SU-DHL-6 (cell line): Measurements from ENCODE around the gene PCED1A.

ENCODE experiments used
- H2AFZ ChIP-seq: fragments of 200-600 bp; sonication (generic); 2 replicates; pipeline ENCODE4 v1.6.1; 2014; ENCODE audit warnings: low read depth, mild to moderate bottlenecking, moderate library complexity, mixed read lengths, antibody characterized with exemption, low read length; ENCODE audit not compliant: severe bottlenecking
- H3F3A ChIP-seq: fragments of 200-600 bp; shearing (Covaris generic); 2 replicates; pipeline ENCODE4 v1.6.0; 2016; ENCODE audit warnings: antibody characterized with exemption, mild to moderate bottlenecking; ENCODE audit not compliant: insufficient read depth
- H3K27ac ChIP-seq: fragments of 200-600 bp; sonication (generic); 2 replicates; pipeline ENCODE4 v1.5.1; 2016; ENCODE audit warnings: low read depth, mild to moderate bottlenecking, low read length, moderate library complexity, mixed read lengths
- H3K27me3 ChIP-seq: fragments of 200-600 bp; sonication (generic), shearing (Covaris generic); 2 replicates; pipeline ENCODE4 v1.6.0; 2014; ENCODE audit warnings: mild to moderate bottlenecking, low read length
- H3K36me3 ChIP-seq: fragments of 200-600 bp; sonication (generic); 2 replicates; pipeline ENCODE4 v1.6.1; 2014; ENCODE audit warnings: mild to moderate bottlenecking, low read length, mixed read lengths
- H3K4me2 ChIP-seq: fragments of 300-600, 200-600 bp; shearing (Covaris generic), sonication (generic); 2 replicates; pipeline ENCODE4 v1.6.0; 2014; ENCODE audit warnings: low read length, low read depth, mild to moderate bottlenecking; ENCODE audit not compliant: poor library complexity, severe bottlenecking
- H3K4me3 ChIP-seq: fragments of 200-600 bp; sonication (generic); 2 replicates; pipeline ENCODE4 v1.5.1; 2014; ENCODE audit warnings: antibody characterized with exemption, low read length, mild to moderate bottlenecking, mixed read lengths; ENCODE audit not compliant: insufficient read depth, poor library complexity, severe bottlenecking
- H3K79me2 ChIP-seq: fragments of 200-600 bp; sonication (generic); 2 replicates; pipeline ENCODE4 v1.6.1; 2014; ENCODE audit warnings: mild to moderate bottlenecking, low read length, moderate library complexity; ENCODE audit not compliant: insufficient read depth
- H3K9ac ChIP-seq: fragments of 200-600 bp; sonication (generic); 2 replicates; pipeline ENCODE4 v1.7.0; 2014; ENCODE audit warnings: mild to moderate bottlenecking, low read length
- H3K9me2 ChIP-seq: fragments of 200-600 bp; sonication (generic); replicated peaks from 2 replicates; pipeline ENCODE4 v1.6.1; 2014; ENCODE audit warnings: low read length; ENCODE audit not compliant: insufficient read depth
- H3K9me3 ChIP-seq: fragments of 200-600 bp; sonication (generic); 2 replicates; pipeline ENCODE4 v1.6.1; 2014; ENCODE audit warnings: low read length, mixed read lengths; ENCODE audit not compliant: insufficient read depth
- H4K20me1 ChIP-seq: fragments of 200-600 bp; sonication (generic); 2 replicates; pipeline ENCODE4 v1.6.1; 2014; ENCODE audit warnings: low read depth, mild to moderate bottlenecking, antibody characterized with exemption, low read length, moderate library complexity, mixed read lengths
- CTCF ChIP-seq: fragments of 200-600 bp; sonication (generic); IDR thresholded peaks from one replicate; pipeline ENCODE4 v1.5.1; 2017; ENCODE audit warnings: antibody characterized with exemption, mild to moderate bottlenecking, low read length, moderate library complexity; ENCODE audit not compliant: insufficient read depth, poor library complexity, severe bottlenecking
- EZH2phosphoT487 ChIP-seq: fragments of 200-600 bp; sonication (generic), shearing (Covaris generic); conservative IDR thresholded peaks from 2 replicates; pipeline ENCODE4 v1.6.1; 2018; ENCODE audit warnings: mild to moderate bottlenecking, antibody characterized with exemption, low read length, moderate library complexity, mixed read lengths

PCED1A gene

DNA sequence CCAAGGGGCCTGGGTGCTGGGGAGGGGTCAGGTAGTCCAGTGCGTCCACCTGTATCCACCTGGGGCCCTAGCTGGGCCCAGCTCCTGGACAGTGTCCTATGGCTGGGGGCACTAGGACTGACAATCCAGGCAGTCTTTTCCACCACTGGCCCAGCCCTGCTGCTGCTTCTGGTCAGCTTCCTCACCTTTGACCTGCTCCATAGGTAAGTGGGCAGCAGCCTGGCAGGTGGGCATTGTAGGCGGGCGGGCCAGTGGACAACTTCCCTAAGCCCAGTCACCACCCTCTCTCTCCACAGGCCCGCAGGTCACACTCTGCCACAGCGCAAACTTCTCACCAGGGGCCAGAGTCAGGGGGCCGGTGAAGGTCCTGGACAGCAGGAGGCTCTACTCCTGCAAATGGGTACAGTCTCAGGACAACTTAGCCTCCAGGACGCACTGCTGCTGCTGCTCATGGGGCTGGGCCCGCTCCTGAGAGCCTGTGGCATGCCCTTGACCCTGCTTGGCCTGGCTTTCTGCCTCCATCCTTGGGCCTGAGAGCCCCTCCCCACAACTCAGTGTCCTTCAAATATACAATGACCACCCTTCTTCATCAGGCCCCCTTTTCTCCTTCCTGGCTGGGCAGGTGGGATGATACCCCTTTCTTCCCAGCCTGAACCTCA lies 25.1 kb downstream of the PCED1A start:
- Histone ChIP-seq H3K9me2 (no peaks in the 10 kb centered on the region), H3K27me3 (no peaks in the 10 kb centered on the region), H3K4me3 (no peak overlapping the region), H3K4me2 (no peak overlapping the region), H3F3A (no peaks in the 10 kb centered on the region), H4K20me1 (no peaks in the 10 kb centered on the region), H3K9ac (no peak overlapping the region), H3K9me3 (no peaks in the 10 kb centered on the region), H3K79me2 (no peaks in the 10 kb centered on the region), H3K36me3 (no peaks in the 10 kb centered on the region), H2AFZ (no peak overlapping the region), H3K27ac (no peak overlapping the region)
- TF ChIP-seq EZH2phosphoT487 (no peak), CTCF (no peak)

GRCh38 chr20:2814587-2815051 lies 25.8 kb downstream of the PCED1A start, which contains the start of gene C20orf141:
TSS of gene C20orf141 (plus strand) at chr20:2814987. CDS start at chr20:2815185, 198 bp downstream.
- H3K9me3 ChIP-seq: no peaks in the 10 kb centered on the region
- H3F3A ChIP-seq: no peaks in the 10 kb centered on the region
- H3K4me2 ChIP-seq: no peak within 1 kb of the TSS
- H3K27ac ChIP-seq: no peak within 1 kb of the TSS
- H3K9me2 ChIP-seq: no peaks in the 10 kb centered on the region
- no peak within 1 kb of the TSS for H2AFZ ChIP-seq
- no peaks in the 10 kb centered on the region for H3K79me2 ChIP-seq
- H3K27me3 ChIP-seq: no peaks in the 10 kb centered on the region
- no peak within 1 kb of the TSS for H3K9ac ChIP-seq
- no peak within 1 kb of the TSS for H3K4me3 ChIP-seq
- H3K36me3 ChIP-seq: no peaks in the 10 kb centered on the region
- no peak for TF ChIP-seq EZH2phosphoT487
- TF ChIP-seq CTCF: no peak
- no peaks in the 10 kb centered on the region for H4K20me1 ChIP-seq

DNA sequence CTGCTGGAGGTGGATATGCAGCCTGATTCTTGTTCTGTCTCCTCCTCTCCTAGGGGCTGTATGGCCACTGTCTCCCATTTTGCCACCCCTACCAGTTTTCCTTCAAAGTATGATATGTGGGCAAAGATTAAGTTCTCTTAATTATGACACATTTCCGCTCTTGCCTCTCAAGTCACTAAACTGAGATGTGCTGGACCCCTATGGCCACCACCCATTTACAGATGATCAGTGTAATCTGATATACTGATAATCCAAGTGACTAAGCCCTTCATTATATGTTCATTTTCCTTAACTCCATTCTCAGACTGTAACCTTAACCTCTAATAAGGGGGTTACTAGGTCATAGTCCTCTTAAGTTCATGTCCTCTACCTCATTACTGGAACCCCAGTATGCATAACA lies 26.4 kb downstream of the PCED1A start:
- no peaks in the 10 kb centered on the region for H3K27me3 ChIP-seq
- H4K20me1 ChIP-seq: no peaks in the 10 kb centered on the region
- no peak overlapping the region for H2AFZ ChIP-seq
- no peaks in the 10 kb centered on the region for H3K79me2 ChIP-seq
- H3K9me3 ChIP-seq: no peaks in the 10 kb centered on the region
- H3K9me2 ChIP-seq: no peaks in the 10 kb centered on the region
- H3K4me3 ChIP-seq: no peak overlapping the region
- no peaks in the 10 kb centered on the region for H3F3A ChIP-seq
- no peak overlapping the region for H3K4me2 ChIP-seq
- H3K36me3 ChIP-seq: no peaks in the 10 kb centered on the region
- H3K9ac ChIP-seq: no peak overlapping the region
- no peak overlapping the region for H3K27ac ChIP-seq
- TF ChIP-seq CTCF (no peak), EZH2phosphoT487 (no peak)
